H1 (cell line): Measurements from ENCODE around the gene LNPK. TPM values are rescaled to one million over a fixed set of nuclear protein-coding genes. Genes with fewer than 3 reads are reported as not detected.

Experiments
- CTCF ChIA-PET: fragments of 300-600 bp; sonication (Branson Sonifier 250); formaldehyde crosslinking; loops from one replicate; lab custom pipeline; 2021; ENCODE audit not compliant: partially characterized antibody; lab: Charles Lee
- POLR2A ChIA-PET: fragments of 300-600 bp; sonication (Branson Sonifier 250); formaldehyde crosslinking; loops from one replicate; lab custom pipeline; 2021; ENCODE audit warnings: inconsistent platforms; ENCODE audit not compliant: partially characterized antibody; lab: Charles Lee
- DNase-seq, 2 experiments: peaks; one replicate each; pipeline versions ENCODE4 v3.0.0 to v3.0.0-alpha.2; 2010 to 2022; ENCODE audit warnings: low spot score in 2 of 2, low read depth in 1 of 2, mixed read lengths in 1 of 2
- FAIRE-seq: peaks from 2 replicates; lab custom pipeline; 2011; peaks lifted over from hg19 to GRCh38; lab: Jason Lieb, UNC
- H2AFZ ChIP-seq: 2 replicates; pipeline ENCODE4 v1.8.1; 2012; ENCODE audit warnings: low read length, inconsistent platforms
- H2AK5ac ChIP-seq: 2 replicates; pipeline ENCODE4 v1.6.1; 2013; ENCODE audit warnings: low read depth, low read length
- H2BK120ac ChIP-seq: replicated peaks from 2 replicates; pipeline ENCODE3; 2013; ENCODE audit warnings: low read depth, low read length, inconsistent platforms
- H2BK12ac ChIP-seq: 2 replicates; pipeline ENCODE4 v1.6.1; 2013; ENCODE audit warnings: low read depth, low read length
- H2BK15ac ChIP-seq: 2 replicates; pipeline ENCODE4 v1.6.1; 2013; ENCODE audit warnings: low read length
- H2BK20ac ChIP-seq: 2 replicates; pipeline ENCODE4 v1.6.1; 2013; ENCODE audit warnings: low read length
- H2BK5ac ChIP-seq: 2 replicates; pipeline ENCODE4 v1.6.1; 2013; ENCODE audit warnings: low read depth, low read length
- H3K14ac ChIP-seq: 2 replicates; pipeline ENCODE4 v1.6.1; 2013; ENCODE audit warnings: inconsistent platforms; ENCODE audit not compliant: insufficient read length
- H3K18ac ChIP-seq: 2 replicates; pipeline ENCODE4 v1.6.1; 2013; ENCODE audit warnings: low read length; ENCODE audit errors: extremely low read depth
- H3K23ac ChIP-seq: 2 replicates; pipeline ENCODE4 v1.6.1; 2013; ENCODE audit warnings: inconsistent platforms; ENCODE audit not compliant: insufficient read length
- H3K23me2 ChIP-seq: 2 replicates; pipeline ENCODE4 v1.6.1; 2013; ENCODE audit warnings: low read depth, low read length
- H3K27ac ChIP-seq: 2 replicates; pipeline ENCODE4 v1.6.1; 2011; ENCODE audit warnings: low read depth, low read length, inconsistent platforms
- H3K27me3 ChIP-seq, 4 experiments: replicated peaks in 1 of 4; 1 replicate in 1 of 4; 2 replicates in 3 of 4; pipeline versions ENCODE4 v1.6.1 to v1.8.1; 2011 to 2013; ENCODE audit warnings: low read length in 3 of 4, mild to moderate bottlenecking in 3 of 4, inconsistent platforms in 2 of 4, mixed read lengths in 2 of 4, moderate library complexity in 1 of 4; ENCODE audit not compliant: control insufficient read depth in 3 of 4, insufficient read depth in 3 of 4; ENCODE audit errors: extremely low read depth in 1 of 4
- H3K36me3 ChIP-seq, 4 experiments: 2 replicates each; pipeline versions ENCODE4 v1.6.1 to v1.8.1; 2011 to 2013; ENCODE audit warnings: mild to moderate bottlenecking in 4 of 4, low read length in 3 of 4, moderate library complexity in 2 of 4, control low read depth in 1 of 4, inconsistent platforms in 1 of 4; ENCODE audit not compliant: insufficient read depth in 4 of 4, control insufficient read depth in 2 of 4
- H3K4ac ChIP-seq: replicated peaks from 2 replicates; pipeline ENCODE3; 2013; ENCODE audit warnings: low read length, low read depth, mixed read lengths, inconsistent platforms; ENCODE audit not compliant: insufficient read length
- H3K4me1 ChIP-seq, 4 experiments: replicated peaks in 1 of 4; 1 replicate in 1 of 4; 2 replicates in 3 of 4; pipeline versions ENCODE4 v1.6.1 to v1.8.1; 2011 to 2013; ENCODE audit warnings: low read length in 3 of 4, inconsistent platforms in 2 of 4, mixed read lengths in 1 of 4; ENCODE audit not compliant: insufficient read depth in 4 of 4, control insufficient read depth in 3 of 4
- H3K4me2 ChIP-seq, 2 experiments: 2 replicates each; pipeline versions ENCODE4 v1.6.1 to v1.8.1; 2011 to 2013; ENCODE audit warnings: low read depth in 2 of 2, low read length in 2 of 2, control low read depth in 1 of 2, inconsistent platforms in 1 of 2, mild to moderate bottlenecking in 1 of 2; ENCODE audit not compliant: insufficient read depth in 1 of 2
- H3K4me3 ChIP-seq, 4 experiments: fragments of 200-600, 300-600 bp in 1 of 4; sonication (generic), shearing (Covaris generic), sonication (Bioruptor Twin) in 1 of 4; 2 replicates each; pipeline versions ENCODE4 v1.5.1 to v1.8.1; 2011 to 2016; ENCODE audit warnings: low read length in 4 of 4, low read depth in 3 of 4, control low read depth in 2 of 4, inconsistent platforms in 2 of 4, mild to moderate bottlenecking in 2 of 4, mixed read lengths in 1 of 4, moderate library complexity in 1 of 4; ENCODE audit not compliant: insufficient read depth in 2 of 4; ENCODE audit errors: extremely low read depth in 1 of 4
- H3K56ac ChIP-seq: replicated peaks from 2 replicates; pipeline ENCODE3; 2013; ENCODE audit warnings: low read depth, mild to moderate bottlenecking, mixed read lengths, low read length, inconsistent platforms; ENCODE audit not compliant: insufficient read length
- H3K79me1 ChIP-seq: 2 replicates; pipeline ENCODE4 v1.6.1; 2013; ENCODE audit warnings: low read depth, low read length, control low read depth
- H3K79me2 ChIP-seq, 2 experiments: 2 replicates each; pipeline versions ENCODE4 v1.6.1 to v1.8.1; 2012 to 2013; ENCODE audit warnings: low read length in 2 of 2, mild to moderate bottlenecking in 2 of 2, inconsistent platforms in 1 of 2; ENCODE audit not compliant: insufficient read depth in 2 of 2, control insufficient read depth in 1 of 2
- H3K9ac ChIP-seq, 4 experiments: replicated peaks in 1 of 4; 1 replicate in 1 of 4; 2 replicates in 3 of 4; pipeline versions ENCODE4 v1.6.1 to v1.8.1; 2011 to 2013; ENCODE audit warnings: low read depth in 3 of 4, low read length in 3 of 4, control low read depth in 2 of 4, mild to moderate bottlenecking in 2 of 4, moderate library complexity in 2 of 4, inconsistent platforms in 1 of 4; ENCODE audit errors: extremely low read depth in 1 of 4
- H3K9me3 ChIP-seq, 2 experiments: 2 replicates each; pipeline versions ENCODE4 v1.6.1 to v1.8.1; 2012 to 2013; ENCODE audit warnings: mild to moderate bottlenecking in 2 of 2, moderate library complexity in 2 of 2, control low read depth in 1 of 2, inconsistent platforms in 1 of 2, low read depth in 1 of 2, low read length in 1 of 2, mixed read lengths in 1 of 2; ENCODE audit not compliant: insufficient read depth in 2 of 2
- H4K20me1 ChIP-seq, 2 experiments: replicated peaks in 1 of 2; 2 replicates each; pipeline versions ENCODE3 to v1.8.1; 2011 to 2013; ENCODE audit warnings: inconsistent platforms in 2 of 2, low read length in 2 of 2, mild to moderate bottlenecking in 1 of 2; ENCODE audit not compliant: insufficient read depth in 2 of 2, control insufficient read depth in 1 of 2
- H4K5ac ChIP-seq: 2 replicates; pipeline ENCODE4 v1.6.1; 2013; ENCODE audit warnings: low read length, low read depth, mixed read lengths, inconsistent platforms; ENCODE audit not compliant: insufficient read length
- H4K8ac ChIP-seq: 2 replicates; pipeline ENCODE4 v1.8.0; 2013; ENCODE audit warnings: mild to moderate bottlenecking, moderate library complexity, low read length, inconsistent platforms; ENCODE audit not compliant: insufficient read depth; ENCODE audit errors: extremely low read depth
- H4K91ac ChIP-seq: replicated peaks from 2 replicates; pipeline ENCODE3; 2013; ENCODE audit warnings: low read length, mixed read lengths, inconsistent platforms; ENCODE audit not compliant: insufficient read length
- BRCA1 ChIP-seq: IDR thresholded peaks from 2 replicates; pipeline ENCODE4 v1.6.1; 2012; ENCODE audit warnings: low read depth, low read length, improper control_type of control experiment
- CBX5 ChIP-seq: fragments of 300-800, 300-1000 bp; sonication (generic); IDR thresholded peaks from 2 replicates; pipeline ENCODE4 v1.7.1; 2016; ENCODE audit warnings: antibody characterized with exemption, low read length, low read depth
- CEBPB ChIP-seq: IDR thresholded peaks from 2 replicates; pipeline ENCODE4 v1.6.1; 2012; ENCODE audit warnings: low read depth, low read length
- CHD2 ChIP-seq: IDR thresholded peaks from 2 replicates; pipeline ENCODE4 v1.6.1; 2012; ENCODE audit warnings: low read length, improper control_type of control experiment
- E2F6 ChIP-seq: IDR thresholded peaks from 2 replicates; pipeline ENCODE4 v1.6.1; 2012; ENCODE audit warnings: inconsistent platforms
- EP300 ChIP-seq, 2 experiments: IDR thresholded peaks; 1 replicate in 1 of 2; 2 replicates in 1 of 2; pipeline ENCODE4 v1.6.1; 2011 to 2012; ENCODE audit warnings: low read depth in 2 of 2, low read length in 2 of 2, mild to moderate bottlenecking in 2 of 2, borderline replicate concordance in 1 of 2, inconsistent platforms in 1 of 2, moderate library complexity in 1 of 2
- KDM1A ChIP-seq: fragments of 200-600, 300-600 bp; sonication (generic); IDR thresholded peaks from 2 replicates; pipeline ENCODE4 v1.7.1; 2016; ENCODE audit warnings: mild to moderate bottlenecking, low read length, borderline replicate concordance
- NANOG ChIP-seq: IDR thresholded peaks from 2 replicates; pipeline ENCODE4 v1.6.1; 2011; ENCODE audit warnings: low read length, low read depth, mild to moderate bottlenecking, inconsistent platforms; ENCODE audit not compliant: insufficient read depth, poor library complexity, severe bottlenecking
- NRF1 ChIP-seq: IDR thresholded peaks from 2 replicates; pipeline ENCODE4 v1.6.1; 2011; ENCODE audit warnings: mild to moderate bottlenecking, low read depth, low read length, improper control_type of control experiment
- RAD21 ChIP-seq, 2 experiments: IDR thresholded peaks in 1 of 2; conservative IDR thresholded peaks in 1 of 2; 2 replicates each; pipeline ENCODE4 v1.6.1; 2011; ENCODE audit warnings: low read depth in 2 of 2, low read length in 2 of 2, improper control_type of control experiment in 1 of 2, inconsistent platforms in 1 of 2, mild to moderate bottlenecking in 1 of 2, moderate library complexity in 1 of 2
- TAF7 ChIP-seq: optimal IDR thresholded peaks from 2 replicates; pipeline ENCODE3; 2011; ENCODE audit warnings: low read depth, mild to moderate bottlenecking, inconsistent platforms, low read length, moderate library complexity, borderline replicate concordance
- TCF12 ChIP-seq: IDR thresholded peaks from 2 replicates; pipeline ENCODE4 v1.6.1; 2011; ENCODE audit warnings: low read depth, mild to moderate bottlenecking, low read length
- TEAD4 ChIP-seq: IDR thresholded peaks from 2 replicates; pipeline ENCODE4 v1.6.1; 2012; ENCODE audit warnings: low read depth, low read length, inconsistent platforms, mixed read lengths
- ZNF274 ChIP-seq: IDR thresholded peaks from 2 replicates; pipeline ENCODE4 v1.7.0; 2012; ENCODE audit warnings: low read length, borderline replicate concordance; ENCODE audit errors: extremely low read depth
- WGBS, 2 experiments: shearing (Covaris generic) in 1 of 2; methylation state at CpG; one replicate each; pipeline versions ENCODE4 v1.1.6 to v1.1.7; 2013 to 2015; ENCODE audit warnings: low lambda C conversion rate in 2 of 2, mixed read lengths in 2 of 2, inconsistent platforms in 1 of 2, low coverage in 1 of 2, missing lambda C conversion rate in 1 of 2; ENCODE audit not compliant: insufficient replicate concordance in 2 of 2, insufficient coverage in 1 of 2, insufficient read length in 1 of 2; ENCODE audit errors: extremely low coverage in 1 of 2, missing lambda C conversion rate in 1 of 2; 5-methylcytosine and 5-hydroxymethylcytosine counted together
- polyA plus RNA-seq, 7 experiments: library from polyadenylated mRNA; depleted of rRNA in 3 of 7; stranded (reverse) in 5 of 7; unstranded in 2 of 7; fragments of >200 nt in 5 of 7; fragments of 200-250 nt in 2 of 7; gene quantifications; 1 replicate in 5 of 7; 2 replicates in 1 of 7; 4 replicates in 1 of 7; pipeline versions ENCODE4 v1.2.1 to v1.2.3, GENCODE V29; 2011 to 2013; ENCODE audit warnings: missing spikeins in 2 of 7, mixed read lengths in 2 of 7
- total RNA-seq: library from RNA; stranded (reverse); fragmentation: NEBNext Ultra II Directional; extraction: Animal tissue kit (Norgen Biotek cat#: 25700); gene quantifications from 2 replicates; pipeline ENCODE4 v1.2.1, GENCODE V29; 2021

The LNPK gene
- total and polyA plus RNA-seq, 2 of the 8 experiments (the other 6 are each of a cell fraction or from before 2014, with no cell fraction given) = 3.1 to 10.3 TPM

GRCh38 chr2:175947073-175947472 is 55.0 kb downstream of the LNPK start:
- H3K56ac ChIP-seq = no peak overlapping the region
- ChIA-PET POLR2A (no interaction called here), CTCF (interaction anchor here (0.6 kb wide), 1 partner anchor 161 kb away, joined by 3 read pairs; no protein-coding TSS in a partner anchor)
- H3K18ac ChIP-seq = no peak overlapping the region
- no peak overlapping the region for H3K14ac ChIP-seq
- no peak overlapping the region for H2BK15ac ChIP-seq
- no peaks in the 10 kb centered on the region for H3K27me3 ChIP-seq
- H3K4me2 ChIP-seq = no peak overlapping the region
- H3K36me3 ChIP-seq = peaks cover 0 to 3% (median 0%) of the 10 kb centered on the region in 4 experiments; a peak in 2 of 8 replicates
- no peaks in the 10 kb centered on the region for H3K4me1 ChIP-seq
- H3K23ac ChIP-seq = no peak overlapping the region
- H3K9ac ChIP-seq = no peak overlapping the region
- no peak overlapping the region for H3K4me3 ChIP-seq
- no peak overlapping the region for H2BK5ac ChIP-seq
- no peak overlapping the region for H3K27ac ChIP-seq
- H2BK20ac ChIP-seq = no peak overlapping the region
- no peak overlapping the region for H3K4ac ChIP-seq
- no peak overlapping the region for H2BK12ac ChIP-seq
- no peak overlapping the region for H4K5ac ChIP-seq
- 89% methylated on average over 1 of the region's 1 CpG; no CpG with 5 or more reads in 1 of the 2 experiments for WGBS, 2 experiments
- FAIRE-seq = no peak
- no peaks in the 10 kb centered on the region for H3K79me1 ChIP-seq
- no peak overlapping the region for H2BK120ac ChIP-seq
- no peak overlapping the region for H2AFZ ChIP-seq
- H4K91ac ChIP-seq = no peak overlapping the region
- no peaks in the 10 kb centered on the region for H3K9me3 ChIP-seq
- no peak overlapping the region for H2AK5ac ChIP-seq
- H4K20me1 ChIP-seq = no peaks in the 10 kb centered on the region
- H4K8ac ChIP-seq = no peak overlapping the region
- DNase-seq = no peak
- H3K79me2 ChIP-seq = no peaks in the 10 kb centered on the region
- H3K23me2 ChIP-seq = no peaks in the 10 kb centered on the region
- TF ChIP-seq CBX5 = no peak
- TF ChIP-seq NRF1 = no peak
- no peak for TF ChIP-seq TAF7
- TF ChIP-seq RAD21 (IDR thresholded peaks at IDR 0.05 in 1 of 2, conservative IDR thresholded peaks at IDR 0.05 in 1 of 2; ENCODE audit: low read depth in 2 of 2, low read length in 2 of 2) = no peak
- TF ChIP-seq TEAD4 = no peak
- no peak for TF ChIP-seq TCF12
- TF ChIP-seq KDM1A = no peak
- no peak for TF ChIP-seq BRCA1
- no peak for TF ChIP-seq E2F6
- no peak for TF ChIP-seq CEBPB
- TF ChIP-seq CHD2 = no peak
- TF ChIP-seq EP300 (IDR thresholded peaks at IDR 0.05; ENCODE audit: borderline replicate concordance in 1 of 2, low read depth in 2 of 2, low read length in 2 of 2) = no peak
- no peak for TF ChIP-seq ZNF274
- TF ChIP-seq NANOG = no peak
